Loucy (cell line): ENCODE measurements around the gene CAPNS1.

Experiments used
- H2AFZ ChIP-seq: fragments of 200-600 bp; sonication (generic); 2 replicates; pipeline ENCODE4 v1.6.0; 2016; ENCODE audit warnings: antibody characterized with exemption, mild to moderate bottlenecking, low read length, moderate library complexity
- H3F3A ChIP-seq: fragments of 200-600 bp; 2 replicates; pipeline ENCODE4 v1.6.0; 2016; ENCODE audit warnings: antibody characterized with exemption, low read depth, mild to moderate bottlenecking
- H3K27me3 ChIP-seq: fragments of 200-600 bp; sonication (generic); 2 replicates; pipeline ENCODE4 v1.6.1; 2014; ENCODE audit warnings: low read length, mild to moderate bottlenecking; ENCODE audit not compliant: insufficient read depth, poor library complexity, severe bottlenecking
- H3K36me3 ChIP-seq: fragments of 200-600 bp; sonication (generic); 2 replicates; pipeline ENCODE4 v1.6.1; 2016; ENCODE audit warnings: low read length; ENCODE audit not compliant: insufficient read depth
- H3K4me1 ChIP-seq: fragments of 200-600 bp; sonication (generic); 2 replicates; pipeline ENCODE4 v1.5.1; 2014; ENCODE audit warnings: low read length, mild to moderate bottlenecking; ENCODE audit not compliant: insufficient read depth, poor library complexity, severe bottlenecking
- H3K4me2 ChIP-seq: fragments of 200-600 bp; sonication (generic); 2 replicates; pipeline ENCODE4 v1.6.0; 2014; ENCODE audit warnings: antibody characterized with exemption, low read length, low read depth, mild to moderate bottlenecking; ENCODE audit not compliant: poor library complexity, severe bottlenecking
- H3K4me3 ChIP-seq: fragments of 200-600 bp; sonication (generic); 2 replicates; pipeline ENCODE4 v1.5.1; 2014; ENCODE audit warnings: low read length, mild to moderate bottlenecking, mixed read lengths; ENCODE audit not compliant: poor library complexity, severe bottlenecking
- H3K79me2 ChIP-seq: fragments of 200-600 bp; sonication (generic); 2 replicates; pipeline ENCODE4 v1.6.1; 2014; ENCODE audit warnings: low read length; ENCODE audit not compliant: insufficient read depth
- H3K9ac ChIP-seq: fragments of 200-600 bp; sonication (generic); 2 replicates; pipeline ENCODE4 v1.6.0; 2014; ENCODE audit warnings: mild to moderate bottlenecking, low read depth, low read length, moderate library complexity; ENCODE audit not compliant: poor library complexity, severe bottlenecking
- H3K9me2 ChIP-seq: fragments of 200-600 bp; sonication (generic); replicated peaks from 2 replicates; pipeline ENCODE4 v1.6.1; 2016; ENCODE audit warnings: low read depth, low read length, mixed read lengths
- H3K9me3 ChIP-seq: fragments of 200-600 bp; sonication (generic); 2 replicates; pipeline ENCODE4 v1.6.1; 2014; ENCODE audit warnings: mild to moderate bottlenecking, antibody characterized with exemption, low read length, low read depth; ENCODE audit not compliant: insufficient read depth
- H4K20me1 ChIP-seq: fragments of 200-600 bp; sonication (generic); 2 replicates; pipeline ENCODE4 v1.6.0; 2014; ENCODE audit warnings: antibody characterized with exemption, low read length, mild to moderate bottlenecking; ENCODE audit not compliant: insufficient read depth, poor library complexity, severe bottlenecking
- EZH2phosphoT487 ChIP-seq: fragments of 200-600 bp; IDR thresholded peaks from 2 replicates; pipeline ENCODE4 v1.6.1; 2018; ENCODE audit warnings: antibody characterized with exemption, mild to moderate bottlenecking, moderate library complexity, borderline replicate concordance
- TF ChIP-seq, protein P1 (sequence below): fragments of 200-600 bp; sonication (generic); conservative IDR thresholded peaks from 2 replicates; pipeline ENCODE4 v1.5.1; 2014; ENCODE audit warnings: mild to moderate bottlenecking, antibody characterized with exemption, low read length

The CAPNS1 gene

DNA sequence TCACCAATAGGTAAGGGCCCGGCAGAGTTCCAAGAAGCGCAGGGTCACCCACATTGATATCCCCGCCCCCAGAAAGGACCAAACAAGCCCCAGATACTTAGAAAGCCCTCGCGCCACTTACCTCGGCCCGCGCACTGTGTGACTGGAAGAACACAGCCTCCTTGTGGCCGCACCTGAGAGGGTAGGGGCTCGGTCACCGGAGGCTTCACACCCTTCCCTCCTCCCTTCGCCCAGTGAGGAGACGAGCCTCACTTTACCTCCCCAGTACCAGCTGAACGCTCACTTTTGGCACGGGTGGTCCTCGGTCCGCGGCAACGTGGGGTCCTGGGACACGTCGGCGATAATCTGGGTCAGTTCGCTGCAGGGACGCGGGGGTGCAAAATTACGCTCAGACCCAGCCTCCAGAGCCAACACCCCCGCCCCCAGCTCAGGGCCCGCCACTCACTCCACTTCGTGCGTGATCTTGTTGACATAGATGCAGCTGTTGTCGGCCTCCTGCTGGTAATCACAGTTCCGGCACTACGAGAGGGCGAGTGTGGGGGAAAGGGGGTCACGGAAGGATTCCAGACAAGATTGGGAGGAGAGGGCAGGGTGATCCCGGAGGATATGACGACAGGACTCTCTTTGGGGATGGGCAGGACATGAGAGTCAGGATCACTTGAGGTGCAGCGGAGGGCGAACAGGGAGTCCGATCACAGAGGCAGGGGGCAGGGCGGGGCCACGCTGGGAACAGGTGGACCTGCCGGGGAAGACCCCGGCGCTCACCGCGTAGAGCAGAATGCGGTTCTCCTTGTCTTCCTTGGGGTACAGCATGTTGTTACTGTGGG lies 25.8 kb upstream of the CAPNS1 start:
- Histone ChIP-seq H3K9me2 (no peaks in the 10 kb centered on the region), H3K27me3 (no peaks in the 10 kb centered on the region), H2AFZ (peak overlapping the region; percentile 94), H3K4me2 (peak overlapping the region; percentile 97), H4K20me1 (peaks cover 11% of the 10 kb centered on the region), H3K9ac (peak overlapping the region; percentile 88), H3F3A (no peaks in the 10 kb centered on the region), H3K4me3 (peak overlapping the region; percentile 90), H3K79me2 (peaks cover 40% of the 10 kb centered on the region), H3K4me1 (peaks cover 16% of the 10 kb centered on the region), H3K36me3 (no peaks in the 10 kb centered on the region), H3K9me3 (no peaks in the 10 kb centered on the region)
- TF ChIP-seq, protein P1, sequence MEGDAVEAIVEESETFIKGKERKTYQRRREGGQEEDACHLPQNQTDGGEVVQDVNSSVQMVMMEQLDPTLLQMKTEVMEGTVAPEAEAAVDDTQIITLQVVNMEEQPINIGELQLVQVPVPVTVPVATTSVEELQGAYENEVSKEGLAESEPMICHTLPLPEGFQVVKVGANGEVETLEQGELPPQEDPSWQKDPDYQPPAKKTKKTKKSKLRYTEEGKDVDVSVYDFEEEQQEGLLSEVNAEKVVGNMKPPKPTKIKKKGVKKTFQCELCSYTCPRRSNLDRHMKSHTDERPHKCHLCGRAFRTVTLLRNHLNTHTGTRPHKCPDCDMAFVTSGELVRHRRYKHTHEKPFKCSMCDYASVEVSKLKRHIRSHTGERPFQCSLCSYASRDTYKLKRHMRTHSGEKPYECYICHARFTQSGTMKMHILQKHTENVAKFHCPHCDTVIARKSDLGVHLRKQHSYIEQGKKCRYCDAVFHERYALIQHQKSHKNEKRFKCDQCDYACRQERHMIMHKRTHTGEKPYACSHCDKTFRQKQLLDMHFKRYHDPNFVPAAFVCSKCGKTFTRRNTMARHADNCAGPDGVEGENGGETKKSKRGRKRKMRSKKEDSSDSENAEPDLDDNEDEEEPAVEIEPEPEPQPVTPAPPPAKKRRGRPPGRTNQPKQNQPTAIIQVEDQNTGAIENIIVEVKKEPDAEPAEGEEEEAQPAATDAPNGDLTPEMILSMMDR: no peak
- TF ChIP-seq EZH2phosphoT487: no peak

DNA sequence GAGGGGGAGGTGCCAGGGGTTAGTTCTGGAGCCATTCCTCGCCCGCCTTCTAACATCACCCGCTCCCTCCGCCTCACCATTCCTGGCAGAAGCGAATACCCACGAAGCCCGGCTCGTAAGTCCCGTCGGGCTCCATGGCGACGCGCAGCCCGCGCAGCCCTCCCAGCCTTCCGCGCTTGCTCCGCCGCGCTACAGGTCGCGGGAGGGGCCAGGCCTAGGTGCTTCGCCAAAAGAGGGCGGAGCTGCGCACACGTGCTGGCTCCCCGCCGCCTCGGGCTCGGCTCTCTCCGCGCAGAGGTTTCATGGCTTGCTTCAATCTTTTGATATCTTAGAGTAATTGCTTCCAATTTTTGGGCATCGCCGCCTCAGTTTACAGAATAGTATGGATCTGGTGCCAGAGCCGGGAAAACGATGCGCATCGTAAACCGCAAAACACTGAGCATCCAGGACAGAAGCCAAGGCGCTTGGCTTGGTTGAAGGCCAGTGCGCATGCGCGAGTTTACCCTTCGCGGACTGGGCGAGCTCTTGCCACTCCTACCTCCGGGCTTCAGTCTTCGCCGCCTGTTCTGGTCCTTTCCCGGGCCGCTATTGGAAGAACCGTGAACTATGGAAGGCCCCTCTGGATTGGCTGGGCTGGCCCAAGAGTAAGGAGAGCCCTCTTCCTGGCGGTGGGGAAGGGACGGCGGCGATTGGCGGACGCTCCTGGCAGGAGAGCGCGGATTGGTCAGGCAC lies 25.0 kb upstream of the CAPNS1 start, which contains the start of gene POLR2I:
TSS of gene POLR2I (minus strand) at position 155 of the 732 bp plus-strand sequence. CDS start at position 136, 19 bp downstream.
- Histone ChIP-seq H3K4me3 (peak within 1 kb of the TSS; percentile 90), H2AFZ (peak within 1 kb of the TSS; percentile 94), H3K9ac (peak within 1 kb of the TSS; percentile 88), H3K9me2 (no peaks in the 10 kb centered on the region), H3K4me2 (peak within 1 kb of the TSS; percentile 97), H3F3A (no peaks in the 10 kb centered on the region), H3K79me2 (peaks cover 40% of the 10 kb centered on the region), H3K9me3 (no peaks in the 10 kb centered on the region), H4K20me1 (peaks cover 11% of the 10 kb centered on the region), H3K27me3 (no peaks in the 10 kb centered on the region), H3K36me3 (no peaks in the 10 kb centered on the region), H3K4me1 (peaks cover 16% of the 10 kb centered on the region)
- no peak for TF ChIP-seq EZH2phosphoT487
- TF ChIP-seq, protein P1: no peak

DNA sequence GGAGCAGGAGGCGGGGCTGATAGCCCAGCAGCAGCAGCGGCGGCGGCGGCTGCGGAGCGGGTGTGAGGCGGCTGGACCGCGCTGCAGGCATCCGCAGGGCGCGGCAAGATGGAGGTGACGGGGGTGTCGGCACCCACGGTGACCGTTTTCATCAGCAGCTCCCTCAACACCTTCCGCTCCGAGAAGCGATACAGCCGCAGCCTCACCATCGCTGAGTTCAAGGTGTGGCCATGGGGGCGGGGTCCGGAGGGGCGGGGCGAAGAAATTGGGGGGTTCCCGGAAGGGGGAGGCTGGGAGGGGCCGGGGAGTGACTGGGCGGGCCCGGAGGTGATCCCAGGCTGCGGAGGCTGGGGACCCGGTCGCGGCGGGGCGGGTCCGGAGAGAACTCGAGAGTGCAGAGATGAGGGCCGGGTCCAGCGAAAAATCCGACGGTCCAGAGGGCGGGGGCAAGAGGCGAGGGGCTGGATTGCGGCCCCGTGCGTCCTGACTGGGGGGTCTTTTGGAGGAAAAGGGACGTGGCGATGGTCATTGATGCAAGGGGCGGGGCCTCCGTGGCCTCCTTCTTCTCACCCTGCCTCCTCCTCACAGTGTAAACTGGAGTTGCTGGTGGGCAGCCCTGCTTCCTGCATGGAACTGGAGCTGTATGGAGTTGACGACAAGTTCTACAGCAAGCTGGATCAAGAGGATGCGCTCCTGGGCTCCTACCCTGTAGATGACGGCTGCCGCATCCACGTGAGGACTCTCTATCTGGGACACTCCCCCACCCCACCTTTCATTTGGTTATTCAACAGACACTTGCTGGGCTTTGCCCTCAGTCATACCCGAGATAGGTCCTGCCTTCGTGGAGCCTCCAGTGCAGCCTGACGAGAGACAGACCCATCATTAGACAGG lies 24.2 kb upstream of the CAPNS1 start, which contains the start of gene TBCB:
TSS of gene TBCB (plus strand) at position 16 of the 891 bp plus-strand sequence. CDS start at position 109, 93 bp downstream.
- H4K20me1 ChIP-seq: peaks cover 11% of the 10 kb centered on the region
- TF ChIP-seq, protein P1: no peak
- TF ChIP-seq EZH2phosphoT487: no peak
- H3K9me2 ChIP-seq: no peaks in the 10 kb centered on the region
- H3K36me3 ChIP-seq: no peaks in the 10 kb centered on the region
- H3K9ac ChIP-seq: peak within 1 kb of the TSS; percentile 88
- H2AFZ ChIP-seq: peak within 1 kb of the TSS; percentile 94
- no peaks in the 10 kb centered on the region for H3K27me3 ChIP-seq
- H3K4me2 ChIP-seq: peak within 1 kb of the TSS; percentile 97
- peaks cover 21% of the 10 kb centered on the region for H3K4me1 ChIP-seq
- H3F3A ChIP-seq: no peaks in the 10 kb centered on the region
- peak within 1 kb of the TSS; percentile 90 for H3K4me3 ChIP-seq
- peaks cover 40% of the 10 kb centered on the region for H3K79me2 ChIP-seq
- no peaks in the 10 kb centered on the region for H3K9me3 ChIP-seq
